Measurements from ENCODE around the gene DHX29. TPM values are rescaled to one million over a fixed set of nuclear protein-coding genes. Genes with fewer than 3 reads are reported as not detected.

Gene DHX29
- total RNA-seq, 3 donors from 2014 or later: 28.3 to 40.1 (median 31.1) TPM

GRCh38 chr5:55258339-55258738 lies 49.2 kb downstream of the DHX29 start:
- Histone ChIP-seq H3K27me3 (no peaks in the 10 kb centered on the region), H3K4me1 (no peaks in the 10 kb centered on the region), H3K36me3 (no peaks in the 10 kb centered on the region), H3K4me3 (no peak overlapping the region), H3K27ac (no peak overlapping the region), H3K9me3 (no peaks in the 10 kb centered on the region)
- TF ChIP-seq, protein P1, sequence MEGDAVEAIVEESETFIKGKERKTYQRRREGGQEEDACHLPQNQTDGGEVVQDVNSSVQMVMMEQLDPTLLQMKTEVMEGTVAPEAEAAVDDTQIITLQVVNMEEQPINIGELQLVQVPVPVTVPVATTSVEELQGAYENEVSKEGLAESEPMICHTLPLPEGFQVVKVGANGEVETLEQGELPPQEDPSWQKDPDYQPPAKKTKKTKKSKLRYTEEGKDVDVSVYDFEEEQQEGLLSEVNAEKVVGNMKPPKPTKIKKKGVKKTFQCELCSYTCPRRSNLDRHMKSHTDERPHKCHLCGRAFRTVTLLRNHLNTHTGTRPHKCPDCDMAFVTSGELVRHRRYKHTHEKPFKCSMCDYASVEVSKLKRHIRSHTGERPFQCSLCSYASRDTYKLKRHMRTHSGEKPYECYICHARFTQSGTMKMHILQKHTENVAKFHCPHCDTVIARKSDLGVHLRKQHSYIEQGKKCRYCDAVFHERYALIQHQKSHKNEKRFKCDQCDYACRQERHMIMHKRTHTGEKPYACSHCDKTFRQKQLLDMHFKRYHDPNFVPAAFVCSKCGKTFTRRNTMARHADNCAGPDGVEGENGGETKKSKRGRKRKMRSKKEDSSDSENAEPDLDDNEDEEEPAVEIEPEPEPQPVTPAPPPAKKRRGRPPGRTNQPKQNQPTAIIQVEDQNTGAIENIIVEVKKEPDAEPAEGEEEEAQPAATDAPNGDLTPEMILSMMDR (IDR thresholded peaks at IDR 0.05): no peak
- TF ChIP-seq POLR2AphosphoS5 (IDR thresholded peaks at IDR 0.05) (no peak), POLR2A (IDR thresholded peaks at IDR 0.05) (no peak)
- intact Hi-C loops (cut with DNase I; ENCODE audit: low total_unique reads): no loop called here
- no peak for DNase-seq (ENCODE audit: low spot score in 2 of 2)

GRCh38 chr5:55254802-55255201 lies 52.7 kb downstream of the DHX29 start:
- Histone ChIP-seq H3K9me3 (no peaks in the 10 kb centered on the region), H3K36me3 (no peaks in the 10 kb centered on the region), H3K4me1 (no peaks in the 10 kb centered on the region), H3K27me3 (no peaks in the 10 kb centered on the region), H3K27ac (no peak overlapping the region), H3K4me3 (no peak overlapping the region)
- TF ChIP-seq, protein P1 (IDR thresholded peaks at IDR 0.05): no peak
- TF ChIP-seq POLR2A (IDR thresholded peaks at IDR 0.05) (no peak), POLR2AphosphoS5 (IDR thresholded peaks at IDR 0.05) (no peak)
- no peak for DNase-seq (ENCODE audit: low spot score in 2 of 2)
- intact Hi-C loops (cut with DNase I; ENCODE audit: low total_unique reads): no loop called here

- H3K27me3 ChIP-seq: no peaks in the 10 kb centered on the region
- no peaks in the 10 kb centered on the region for H3K4me1 ChIP-seq
- peaks cover 0 to 7% of the 10 kb centered on the region in 2 donors for H3K9me3 ChIP-seq
- no peaks in the 10 kb centered on the region for H3K36me3 ChIP-seq
- no peak overlapping the region for H3K27ac ChIP-seq
- intact Hi-C loops (cut with DNase I; ENCODE audit: low total_unique reads): no loop called here
- H3K4me3 ChIP-seq: no peak overlapping the region
- TF ChIP-seq, protein P1 (IDR thresholded peaks at IDR 0.05): no peak
- TF ChIP-seq POLR2AphosphoS5 (IDR thresholded peaks at IDR 0.05) (no peak), POLR2A (IDR thresholded peaks at IDR 0.05) (no peak)
- DNase-seq (ENCODE audit: low spot score in 2 of 2): no peak
Measured at GRCh38 chr5:55250064-55250463, 57.4 kb downstream of the DHX29 start.

DNA sequence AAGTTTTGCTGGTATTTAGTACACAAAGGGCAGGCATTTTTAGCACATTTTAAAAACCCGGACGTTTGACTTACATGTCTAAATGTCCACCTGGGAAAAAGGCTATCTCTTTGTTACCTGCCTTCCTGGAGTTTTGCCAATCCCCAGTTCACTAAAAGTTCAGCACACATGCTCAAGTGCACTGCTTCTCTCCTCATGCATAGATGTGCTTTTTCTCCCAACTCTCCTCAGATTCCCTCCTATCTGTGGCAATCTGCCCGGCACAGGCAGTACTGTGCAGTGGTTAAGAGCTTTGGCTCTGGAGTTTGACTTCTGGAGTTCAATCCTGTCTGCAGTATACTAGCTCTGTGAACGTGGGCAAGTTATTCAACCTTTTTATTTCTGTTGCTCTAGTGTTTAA lies 65.7 kb downstream of the DHX29 start:
- no peak for DNase-seq (ENCODE audit: low spot score in 2 of 2)
- no peaks in the 10 kb centered on the region for H3K27me3 ChIP-seq
- no peak for TF ChIP-seq POLR2AphosphoS5 (IDR thresholded peaks at IDR 0.05)
- TF ChIP-seq, protein P1 (IDR thresholded peaks at IDR 0.05): no peak
- TF ChIP-seq POLR2A (IDR thresholded peaks at IDR 0.05): no peak
- no peak overlapping the region for H3K4me3 ChIP-seq
- H3K4me1 ChIP-seq: no peaks in the 10 kb centered on the region
- H3K36me3 ChIP-seq: no peaks in the 10 kb centered on the region
- intact Hi-C loops (cut with DNase I; ENCODE audit: low total_unique reads): no loop called here
- H3K27ac ChIP-seq: no peak overlapping the region
- no peaks in the 10 kb centered on the region for H3K9me3 ChIP-seq

DNA sequence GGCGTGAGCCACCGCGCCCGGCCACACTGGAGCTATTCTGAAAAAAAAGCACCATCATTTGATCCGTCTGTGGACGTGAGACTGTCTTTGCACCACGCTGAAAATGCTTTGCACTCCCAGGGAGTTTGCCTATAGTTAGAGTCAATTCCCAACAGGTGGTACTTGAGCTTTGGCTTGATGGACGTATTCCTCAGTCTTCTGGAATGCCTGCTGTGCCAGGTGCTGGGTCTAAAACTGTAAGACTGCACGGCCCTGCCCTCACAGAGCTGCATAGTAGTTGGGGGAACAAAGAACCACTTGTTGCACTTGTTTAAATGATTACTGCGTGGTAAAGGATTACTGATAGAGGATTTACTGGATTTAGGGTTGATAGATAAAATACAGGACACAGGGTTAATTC lies 70.7 kb downstream of the DHX29 start:
- no peak for TF ChIP-seq POLR2AphosphoS5 (IDR thresholded peaks at IDR 0.05)
- TF ChIP-seq POLR2A (IDR thresholded peaks at IDR 0.05): no peak
- TF ChIP-seq, protein P1 (IDR thresholded peaks at IDR 0.05): no peak
- H3K27ac ChIP-seq: no peak overlapping the region
- no peaks in the 10 kb centered on the region for H3K9me3 ChIP-seq
- DNase-seq (ENCODE audit: low spot score in 2 of 2): no peak
- no peaks in the 10 kb centered on the region for H3K4me1 ChIP-seq
- H3K27me3 ChIP-seq: no peaks in the 10 kb centered on the region
- intact Hi-C loops (cut with DNase I; ENCODE audit: low total_unique reads): no loop called here
- H3K36me3 ChIP-seq: no peaks in the 10 kb centered on the region
- no peak overlapping the region for H3K4me3 ChIP-seq
